ENCODE data around the gene SOBP.

GRCh38 chr6:107565165-107565723, 75.3 kb downstream of the SOBP start:
- TF ChIP-seq CTCF (IDR thresholded peaks at IDR 0.05) (no peak), POLR2A (IDR thresholded peaks at IDR 0.05) (no peak), POLR2AphosphoS5 (IDR thresholded peaks at IDR 0.05) (no peak), EP300 (IDR thresholded peaks at IDR 0.05) (no peak)
